NK-92 (cell line): ENCODE results near the gene OGDH.
"Not testable (repeated sequence)": the region's sequence is repeated elsewhere in the genome, so short reads cannot be mapped to it uniquely, and the experiment has no call there.

Source experiments
- DNase-seq: peaks from one replicate; lab custom pipeline; 2025; ENCODE audit not compliant: unreplicated experiment; lab: John Stamatoyannopoulos, UW

The OGDH gene

GRCh38 chr7:44666566-44666965 lies 60.1 kb downstream of the OGDH start:
- DNase-seq: no peak

DNA sequence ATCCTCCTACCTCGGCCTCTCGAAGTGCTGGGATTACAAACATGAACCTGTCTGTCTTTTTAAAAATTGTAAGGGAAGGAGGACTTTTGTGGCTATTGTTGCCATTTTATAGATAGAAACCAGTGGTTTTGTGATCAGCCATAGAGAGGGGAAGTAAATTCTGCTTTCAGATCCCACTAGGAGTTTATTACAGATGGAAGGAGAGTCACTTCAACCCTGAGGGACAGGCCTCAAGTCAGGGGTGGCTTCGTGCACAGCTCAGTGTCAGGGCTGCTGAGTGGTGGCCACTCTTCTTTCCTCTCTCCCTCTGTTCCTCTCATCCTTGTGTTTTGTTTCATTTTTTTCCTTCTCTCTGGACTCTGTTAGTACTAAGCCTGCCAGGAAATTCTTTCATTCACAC lies 60.8 kb downstream of the OGDH start:
- no peak for DNase-seq

- DNase-seq: no peak
Observed at GRCh38 chr7:44671069-44671468, 64.6 kb downstream of the OGDH start.

DNA sequence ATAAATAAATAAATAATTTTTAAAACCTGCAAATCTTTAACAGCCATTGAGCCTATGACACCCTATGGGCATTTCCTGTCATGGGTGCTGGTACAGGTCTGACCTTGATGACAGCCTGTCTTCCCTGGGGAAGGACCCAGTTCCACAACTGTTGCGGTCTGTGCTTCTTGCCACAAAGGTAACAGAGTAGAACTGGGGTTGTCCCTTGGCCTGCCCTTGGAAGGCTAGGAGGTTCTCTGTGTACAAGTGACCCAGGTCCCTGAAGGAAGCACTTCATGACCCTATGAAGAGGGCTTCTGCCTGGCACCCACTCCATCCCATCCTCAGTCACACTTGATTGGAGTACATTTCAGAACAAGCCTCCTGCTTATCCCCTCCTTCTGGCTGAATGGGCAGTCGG lies 66.9 kb downstream of the OGDH start:
- DNase-seq: no peak

- no peak for DNase-seq
Observed at GRCh38 chr7:44673771-44674170, 67.3 kb downstream of the OGDH start.

- DNase-seq: no peak
Observed at GRCh38 chr7:44674381-44674780, 68.0 kb downstream of the OGDH start.

GRCh38 chr7:44676776-44677175 lies 70.3 kb downstream of the OGDH start:
- DNase-seq: no peak

DNA sequence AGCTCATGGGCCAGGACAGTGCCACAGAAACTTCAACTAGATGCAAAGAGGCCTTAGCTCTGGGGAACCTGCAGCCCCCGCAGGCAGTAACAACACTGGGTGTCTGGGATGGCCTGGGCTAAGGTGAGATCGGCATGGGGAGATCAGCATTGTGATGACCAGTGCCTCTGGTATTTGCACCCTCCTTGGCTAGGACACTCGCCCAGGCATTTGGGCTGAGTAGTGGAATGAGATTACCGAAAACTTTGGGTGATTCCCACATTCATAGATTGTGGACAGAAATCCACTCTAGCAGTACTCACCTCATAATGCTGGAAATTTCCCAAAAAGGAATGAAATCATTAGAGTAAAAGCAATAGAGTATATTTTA lies 71.7 kb downstream of the OGDH start:
- DNase-seq: no peak

GRCh38 chr7:44678471-44679179 lies 72.2 kb downstream of the OGDH start:
- no peak for DNase-seq

DNA sequence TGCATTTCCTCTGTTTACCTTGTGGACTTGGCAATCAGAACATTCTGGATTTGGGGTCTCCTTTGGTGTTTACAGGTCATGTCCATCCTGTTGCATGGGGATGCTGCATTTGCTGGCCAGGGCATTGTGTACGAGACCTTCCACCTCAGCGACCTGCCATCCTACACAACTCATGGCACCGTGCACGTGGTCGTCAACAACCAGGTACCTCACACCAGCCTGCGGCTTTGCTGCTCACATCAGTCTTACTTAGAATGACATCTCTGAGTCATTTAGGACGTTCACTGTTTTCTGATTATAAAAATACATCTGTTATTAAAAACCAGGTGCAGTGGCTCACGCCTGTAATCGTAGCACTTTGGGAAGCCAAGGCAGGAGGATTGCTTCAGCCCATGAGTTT lies 75.2 kb downstream of the OGDH start:
- DNase-seq: no peak

- no peak for DNase-seq
Observed at GRCh38 chr7:44685723-44686122, 79.3 kb downstream of the OGDH start.

DNA sequence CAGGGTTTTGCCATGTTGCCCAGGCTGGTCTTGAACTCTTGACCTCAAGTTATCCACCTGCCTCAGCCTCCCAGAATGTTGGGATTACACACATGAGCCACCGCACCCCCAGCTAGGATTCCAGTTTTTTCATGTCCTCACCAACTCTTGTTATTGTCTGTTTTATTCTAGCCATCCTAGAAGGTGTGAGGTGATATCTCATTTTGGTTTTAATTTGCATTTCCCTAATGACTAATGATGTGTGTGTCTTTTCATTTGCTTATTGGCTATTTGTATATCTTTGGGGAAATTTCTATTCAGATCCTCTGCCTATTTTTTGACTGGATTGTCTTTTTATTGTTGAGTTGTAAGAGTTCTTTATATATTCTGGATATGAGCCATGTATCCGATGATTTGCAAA lies 83.0 kb downstream of the OGDH start:
- DNase-seq: no peak

- DNase-seq: no peak
Observed at GRCh38 chr7:44693641-44694313, 87.3 kb downstream of the OGDH start.

DNA sequence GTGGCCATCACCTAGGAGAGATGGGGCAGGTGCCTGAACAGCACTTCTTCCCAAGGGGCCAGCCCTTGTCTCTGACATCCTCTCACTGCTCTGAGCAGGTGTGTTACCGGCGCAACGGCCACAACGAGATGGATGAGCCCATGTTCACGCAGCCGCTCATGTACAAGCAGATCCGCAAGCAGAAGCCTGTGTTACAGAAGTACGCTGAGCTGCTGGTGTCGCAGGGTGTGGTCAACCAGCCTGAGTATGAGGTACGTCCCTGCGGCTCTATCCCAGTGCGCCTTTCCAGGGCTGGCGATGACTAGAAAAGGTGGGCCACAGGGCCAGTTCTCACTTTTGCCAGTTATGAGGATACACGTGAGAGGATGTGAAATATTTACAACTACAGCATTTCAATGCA lies 87.9 kb downstream of the OGDH start:
- DNase-seq: no peak

DNA sequence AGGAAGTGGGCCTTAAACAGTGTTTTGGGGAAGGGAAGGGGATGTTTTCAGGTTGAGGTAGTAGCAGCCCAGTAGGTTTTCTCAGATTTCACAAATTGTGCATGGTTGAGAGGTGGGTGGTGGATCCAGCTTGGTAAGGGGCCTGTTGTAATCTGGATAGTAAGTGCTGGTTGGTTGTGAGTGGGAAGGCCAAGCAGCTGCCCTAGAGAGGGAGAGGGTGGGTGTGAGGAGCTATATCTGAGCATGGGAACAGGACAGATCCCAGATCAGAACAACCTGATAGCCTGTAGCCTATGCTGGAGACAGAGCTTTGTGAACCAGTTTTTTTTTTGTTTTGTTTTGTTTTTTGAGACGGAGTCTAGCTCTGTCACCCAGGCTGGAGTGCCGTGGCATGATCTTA lies 88.3 kb downstream of the OGDH start:
- no peak for DNase-seq

DNA sequence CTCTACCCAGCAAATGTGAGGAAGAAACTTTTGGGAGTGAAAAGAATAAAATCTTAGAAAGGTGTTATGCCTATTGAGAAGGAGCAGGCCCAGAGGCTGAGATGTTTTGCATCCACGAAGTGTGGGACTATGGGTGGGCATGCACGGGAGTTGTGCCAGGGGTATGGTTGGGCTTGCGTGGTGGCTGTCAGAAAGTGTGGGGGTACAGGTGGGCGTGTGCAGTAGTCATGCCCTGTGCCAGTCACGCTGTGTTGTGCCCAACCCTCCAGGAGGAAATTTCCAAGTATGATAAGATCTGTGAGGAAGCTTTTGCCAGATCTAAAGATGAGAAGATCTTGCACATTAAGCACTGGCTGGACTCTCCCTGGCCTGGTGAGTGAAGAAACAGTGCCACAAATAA lies 89.3 kb downstream of the OGDH start:
- no peak for DNase-seq

- DNase-seq: no peak
Observed at GRCh38 chr7:44696728-44697127, 90.3 kb downstream of the OGDH start.

- DNase-seq: no peak
Observed at GRCh38 chr7:44697136-44698045, 91.0 kb downstream of the OGDH start.

DNA sequence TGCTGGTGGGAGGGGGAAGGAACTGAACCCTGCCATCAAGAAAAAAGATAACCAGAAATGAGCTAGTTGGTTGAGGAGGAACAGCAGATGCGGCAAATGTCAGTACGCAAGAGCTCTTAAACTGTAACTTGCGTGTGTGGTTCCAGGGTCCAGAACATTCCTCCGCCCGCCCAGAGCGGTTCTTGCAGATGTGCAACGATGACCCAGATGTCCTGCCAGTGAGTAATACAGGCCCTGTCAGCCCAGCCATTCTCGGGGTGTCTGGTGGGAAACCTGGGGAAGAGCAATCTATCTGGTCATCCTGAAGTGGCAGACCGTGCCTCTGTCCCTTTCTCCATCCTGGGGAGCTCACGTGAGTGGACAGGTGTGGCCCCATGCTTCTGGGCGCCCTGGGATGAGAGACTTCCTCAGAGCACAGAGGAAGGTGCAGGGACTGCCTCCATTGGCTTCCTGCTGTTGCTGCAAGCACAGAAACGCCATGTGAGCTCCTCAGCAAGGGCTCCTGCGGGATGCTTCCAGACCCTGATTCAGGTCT lies 91.7 kb downstream of the OGDH start:
- DNase-seq: no peak

- not testable (repeated sequence) for DNase-seq
Observed at GRCh38 chr7:44699598-44699997, 93.2 kb downstream of the OGDH start.

- no peak for DNase-seq
Observed at GRCh38 chr7:44700322-44700721, 93.9 kb downstream of the OGDH start.

DNA sequence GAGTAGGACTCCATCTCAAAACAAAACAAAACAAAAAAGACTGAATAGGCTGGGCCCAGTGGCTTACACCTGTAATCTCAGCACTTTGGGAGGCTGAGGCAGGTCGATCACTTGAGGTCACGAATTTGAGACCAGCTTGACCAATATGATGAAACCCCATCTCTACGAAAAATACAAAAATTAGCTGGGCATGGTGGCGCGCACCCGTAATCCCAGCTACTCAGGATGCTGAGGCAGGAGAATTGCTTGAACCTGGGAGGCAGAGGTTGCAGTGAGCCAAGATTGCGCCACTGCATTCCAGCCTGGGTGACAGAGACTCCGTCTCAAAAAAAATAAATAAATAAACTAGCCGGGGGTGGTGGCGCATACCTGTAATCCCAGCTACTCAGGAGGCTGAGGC lies 97.0 kb downstream of the OGDH start:
- DNase-seq: not testable (repeated sequence)
